Heart left ventricle (tissue), 13 donors: ENCODE results near the gene ARHGAP40.

ENCODE experiments used
- CTCF ChIP-seq, 12 donors: fragments of 200-600 bp; sonication (generic) in 4 of 12; IDR thresholded peaks; one replicate each; pipeline versions ENCODE4 v1.5.0 to v1.8.0; 2018 to 2022; ENCODE audit warnings: antibody characterized with exemption in 12 of 12, mild to moderate bottlenecking in 5 of 12
- POLR2A ChIP-seq, 2 donors: fragments of 450-650 bp; IDR thresholded peaks; one replicate each; pipeline ENCODE4 v1.6.1; 2017; ENCODE audit warnings: antibody characterized with exemption in 2 of 2, mild to moderate bottlenecking in 2 of 2, moderate library complexity in 2 of 2
- donor health status: ischemic (EF 13 %, LVEDD 7.1; RV severe dilation, severe dysfunction).
- donor health status: DM: no; HTN: yes; CAD: no.
- donor health status: DM: no; HTN: no; CAD: no.
- donor health status: ischemic (EF 25% LVEDD 6.9; RV normal size, moderate dysfunction).
- donor health status: ischemic (EF 25% LVEDD 5.7; RV mildly dilated, moderate dysfunction).
- donor health status: ischemic (EF 35%, LVEDD 5.7; RV mildly dilated, moderate dysfunction).
- donor health status: nonischemic (EF 11% LVEDD 7.7; RV severe dilation, severe dysfunction).
- donor health status: DM: yes; HTN: yes; CAD: no.
- donor health status: PGD.
- donor health status: ischemic (EF 29% LVEDD 5.4; RV normal size, mild dysfunction).
- donor health status: nonischemic (EF 23%, LVEDD 6.1; RV moderate dilation, normal function).

- TF ChIP-seq CTCF (IDR thresholded peaks at IDR 0.05) (no peak), POLR2A (IDR thresholded peaks at IDR 0.05) (no peak)
Measured at GRCh38 chr20:38673261-38673660, 71.7 kb downstream of the ARHGAP40 start.
